Testis (tissue), 3 donors: ENCODE data around the gene FAM13C. TPM values are rescaled to one million over a fixed set of nuclear protein-coding genes. Genes with fewer than 3 reads are reported as not detected.

Source experiments
- DNase-seq: peaks from one replicate; pipeline ENCODE4 v3.0.0-alpha.2; 2019
- H3K27ac ChIP-seq, 2 donors: fragments of 200-600 bp; sonication (generic); one replicate each; pipeline ENCODE4 v1.5.1; 2019
- H3K27me3 ChIP-seq: fragments of 200-600 bp; sonication (generic); one replicate; pipeline ENCODE4 v1.5.1; 2019
- H3K36me3 ChIP-seq: fragments of 200-600 bp; sonication (generic); one replicate; pipeline ENCODE4 v1.5.1; 2017; ENCODE audit warnings: low read depth; ENCODE audit errors: missing control alignments
- H3K4me1 ChIP-seq: fragments of 200-600 bp; sonication (generic); one replicate; pipeline ENCODE4 v1.5.1; 2019
- H3K4me3 ChIP-seq, 2 donors: fragments of 200-600 bp; sonication (generic); one replicate each; pipeline ENCODE4 v1.5.1; 2017 to 2019
- H3K9me3 ChIP-seq: fragments of 200-600 bp; sonication (generic); one replicate; pipeline ENCODE4 v1.5.1; 2017
- CTCF ChIP-seq, 3 experiments: fragments of 450-650 bp in 2 of 3; fragments of 200-600 bp in 1 of 3; sonication (generic) in 1 of 3; IDR thresholded peaks; one replicate each; pipeline ENCODE4 v1.5.1; 2016 to 2019; ENCODE audit warnings: antibody characterized with exemption in 3 of 3, mild to moderate bottlenecking in 2 of 3, moderate library complexity in 1 of 3
- POLR2A ChIP-seq: fragments of 450-650 bp; IDR thresholded peaks from one replicate; pipeline ENCODE4 v1.6.1; 2017; ENCODE audit warnings: antibody characterized with exemption, mild to moderate bottlenecking, moderate library complexity
- WGBS, 2 donors: methylation state at CpG; one replicate each; pipeline ENCODE4 v1.1.5; 2018; 5-methylcytosine and 5-hydroxymethylcytosine counted together
- intact Hi-C: fragments of 100-400 bp; cut with DNase I; formaldehyde crosslinking; loops from one replicate; pipeline ENCODE4 v1.15.1; 2023; ENCODE audit warnings: low total_unique reads
- polyA plus RNA-seq: library from polyadenylated mRNA; stranded (reverse); fragments of 350-450 nt; fragmentation: Illumina TruSeq; extraction: RNeasy Lipid Tissue Mini Kit (QIAGEN cat#74804); gene quantifications from one replicate; pipeline ENCODE4 v1.2.3, GENCODE V29; 2014; ENCODE audit warnings: low read depth, low replicate concordance; ENCODE audit not compliant: insufficient read depth
- total RNA-seq, 2 donors: library from RNA; depleted of rRNA; stranded (reverse); fragments of >200 nt; gene quantifications; one replicate each; pipeline ENCODE4 v1.2.3, GENCODE V29; 2016

FAM13C gene
- total and polyA plus RNA-seq, 3 donors from 2014 or later, result 12.9 to 50.9 (median 38.5) TPM

DNA sequence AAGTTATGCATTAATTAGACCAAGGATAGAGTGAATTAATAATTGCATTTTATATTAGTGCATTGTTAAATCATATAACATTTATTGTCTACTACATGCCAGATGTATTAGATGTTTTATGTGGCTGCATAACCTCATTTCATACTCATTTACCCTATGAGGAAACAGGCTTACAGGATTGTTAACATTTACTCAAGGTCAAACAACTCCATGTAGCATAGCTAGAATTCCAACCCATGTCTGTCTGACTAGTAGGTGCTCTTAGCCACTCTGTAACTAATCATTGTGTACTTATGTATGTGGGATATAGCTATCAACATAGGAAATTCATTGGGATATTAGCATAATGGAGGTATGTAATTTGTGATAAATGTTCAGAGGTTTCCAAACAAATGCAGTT lies 139.6 kb downstream of the FAM13C start:
- TF ChIP-seq CTCF (IDR thresholded peaks at IDR 0.05) (no peak), POLR2A (no peak)
- H3K36me3 ChIP-seq, result no peaks in the 10 kb centered on the region
- H3K27ac ChIP-seq, result no peak overlapping the region
- intact Hi-C loops, result no loop called here
- H3K27me3 ChIP-seq, result no peaks in the 10 kb centered on the region
- H3K4me3 ChIP-seq, result no peak overlapping the region
- H3K4me1 ChIP-seq, result no peaks in the 10 kb centered on the region
- no peak for DNase-seq
- no peaks in the 10 kb centered on the region for H3K9me3 ChIP-seq

GRCh38 chr10:59216178-59216869 lies 146.0 kb downstream of the FAM13C start:
- H3K9me3 ChIP-seq, result no peaks in the 10 kb centered on the region
- 51 to 55% methylated on average over 4 of the region's 4 CpGs for WGBS, 2 donors
- H3K27ac ChIP-seq, result no peak overlapping the region
- H3K27me3 ChIP-seq, result no peaks in the 10 kb centered on the region
- no peak overlapping the region for H3K4me3 ChIP-seq
- no peaks in the 10 kb centered on the region for H3K4me1 ChIP-seq
- no peak for DNase-seq
- intact Hi-C loops, result no loop called here
- no peak for TF ChIP-seq CTCF (IDR thresholded peaks at IDR 0.05)
- no peak for TF ChIP-seq POLR2A
- no peaks in the 10 kb centered on the region for H3K36me3 ChIP-seq

- WGBS, 2 donors, result 96 to 100% methylated on average over 1 of the region's 1 CpG
- Histone ChIP-seq H3K4me1 (no peaks in the 10 kb centered on the region), H3K27me3 (no peaks in the 10 kb centered on the region), H3K36me3 (no peaks in the 10 kb centered on the region), H3K9me3 (no peaks in the 10 kb centered on the region), H3K27ac (no peak overlapping the region), H3K4me3 (no peak overlapping the region)
- DNase-seq, result no peak
- intact Hi-C loops, result no loop called here
- TF ChIP-seq POLR2A, result no peak
- TF ChIP-seq CTCF (IDR thresholded peaks at IDR 0.05), result no peak
Measured at GRCh38 chr10:59214160-59214559, 148.2 kb downstream of the FAM13C start.

- intact Hi-C loops, result no loop called here
- no peaks in the 10 kb centered on the region for H3K4me1 ChIP-seq
- 66 to 82% methylated on average over 2 of the region's 2 CpGs for WGBS, 2 donors
Measured at GRCh38 chr10:59212301-59212798, 150.0 kb downstream of the FAM13C start.

More at GRCh38 chr10:59212301-59212798, 150.0 kb downstream of the FAM13C start:
- TF ChIP-seq POLR2A (no peak), CTCF (IDR thresholded peaks at IDR 0.05) (no peak)
- H3K4me3 ChIP-seq, result no peak overlapping the region
- H3K9me3 ChIP-seq, result no peaks in the 10 kb centered on the region
- no peaks in the 10 kb centered on the region for H3K36me3 ChIP-seq
- H3K27ac ChIP-seq, result no peak overlapping the region
- DNase-seq, result no peak
- no peaks in the 10 kb centered on the region for H3K27me3 ChIP-seq
